GM18505 (cell line): Measurements from ENCODE around the gene ADPRS.

Experiments used
- ATAC-seq: cut with Tn5 transposase; IDR thresholded peaks from one replicate; pipeline ENCODE4 v1.9.1; 2021; ENCODE audit not compliant: unreplicated experiment
- POLR2A ChIP-seq: IDR thresholded peaks from 4 replicates; pipeline ENCODE4 v1.6.1; 2011; ENCODE audit warnings: borderline replicate concordance; ENCODE audit not compliant: insufficient read depth, insufficient read length; ENCODE audit errors: extremely low read depth

Gene ADPRS, protein sequence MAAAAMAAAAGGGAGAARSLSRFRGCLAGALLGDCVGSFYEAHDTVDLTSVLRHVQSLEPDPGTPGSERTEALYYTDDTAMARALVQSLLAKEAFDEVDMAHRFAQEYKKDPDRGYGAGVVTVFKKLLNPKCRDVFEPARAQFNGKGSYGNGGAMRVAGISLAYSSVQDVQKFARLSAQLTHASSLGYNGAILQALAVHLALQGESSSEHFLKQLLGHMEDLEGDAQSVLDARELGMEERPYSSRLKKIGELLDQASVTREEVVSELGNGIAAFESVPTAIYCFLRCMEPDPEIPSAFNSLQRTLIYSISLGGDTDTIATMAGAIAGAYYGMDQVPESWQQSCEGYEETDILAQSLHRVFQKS

DNA sequence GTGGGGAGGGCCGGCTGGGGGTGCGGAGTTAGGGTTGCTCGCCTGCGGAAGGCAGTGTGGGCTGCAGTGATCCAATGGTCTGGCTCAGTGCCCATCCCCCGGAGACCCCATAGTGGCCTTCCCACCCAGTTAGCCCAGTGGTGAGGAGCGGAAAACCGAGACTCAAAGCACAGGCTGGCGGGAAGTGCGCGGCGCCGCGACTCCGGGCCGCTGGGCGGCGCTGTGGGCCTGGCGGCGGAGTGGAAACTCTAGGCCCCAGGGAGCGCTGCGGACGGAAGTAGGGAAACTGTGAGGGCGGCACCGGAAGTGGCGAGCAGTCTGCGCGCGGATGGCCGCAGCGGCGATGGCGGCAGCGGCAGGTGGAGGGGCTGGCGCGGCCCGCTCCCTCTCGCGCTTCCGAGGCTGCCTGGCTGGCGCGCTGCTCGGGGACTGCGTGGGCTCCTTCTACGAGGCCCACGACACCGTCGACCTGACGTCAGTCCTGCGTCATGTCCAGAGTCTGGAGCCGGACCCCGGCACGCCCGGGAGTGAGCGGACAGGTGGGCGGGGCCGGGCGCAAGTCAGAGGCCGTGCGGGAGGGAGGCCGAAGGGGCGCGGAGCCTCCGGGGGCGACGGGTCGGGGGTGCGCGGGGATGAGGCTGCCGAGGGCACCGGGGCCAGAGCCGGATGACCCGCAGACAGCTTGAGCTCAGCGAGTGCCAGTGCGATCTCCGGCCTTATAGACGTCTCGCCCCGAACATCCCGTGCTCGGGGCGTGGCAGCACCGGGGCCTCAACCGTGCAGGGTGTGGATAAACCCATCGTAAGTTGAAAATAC, at the start of gene ADPRS:
Gene ADPRS (plus strand): TSS at position 316 of the 816 bp plus-strand sequence. CDS start 13 bp downstream, at position 329.
- peak; percentile 97 for TF ChIP-seq POLR2A

DNA sequence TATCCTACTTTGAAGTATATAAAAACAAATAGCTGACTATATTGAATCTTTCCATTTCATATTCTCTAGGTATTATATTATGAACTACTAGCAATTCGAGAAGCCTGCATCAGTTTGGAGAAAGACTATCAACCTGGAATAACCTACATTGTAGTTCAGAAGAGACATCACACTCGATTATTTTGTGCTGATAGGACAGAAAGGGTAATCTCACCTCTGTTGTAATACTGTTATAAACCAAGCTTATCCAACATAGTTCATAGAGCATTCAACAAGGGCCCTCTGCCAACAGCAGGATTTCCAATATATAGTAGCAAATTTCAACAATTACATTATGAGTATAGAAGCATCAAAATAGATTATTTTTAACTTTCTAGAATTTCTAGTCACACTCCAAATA, 48.5 kb upstream of the ADPRS start:
- no peak for ATAC-seq
- TF ChIP-seq POLR2A, result no peak

More for the DNA sequence above, at the start of gene ADPRS:
- peak; percentile 78 for ATAC-seq

DNA sequence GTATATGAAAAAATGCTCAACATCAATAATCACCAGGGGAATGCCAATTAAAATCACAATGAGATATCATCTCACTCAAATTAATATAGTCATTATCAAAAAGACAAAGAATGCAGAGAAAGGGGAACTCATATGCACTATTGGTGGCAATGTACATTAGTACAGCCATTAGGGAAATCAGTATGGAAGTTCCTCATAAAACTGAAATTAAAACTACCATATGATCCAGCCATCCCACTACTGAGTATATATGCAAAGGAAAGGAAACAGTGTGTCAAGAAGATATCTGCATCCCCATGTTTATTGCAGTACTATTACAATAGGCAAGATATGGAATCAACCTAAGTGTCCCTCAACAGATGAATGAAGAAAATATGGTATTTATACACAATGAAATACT, 36.9 kb upstream of the ADPRS start:
- no peak for TF ChIP-seq POLR2A
- ATAC-seq, result no peak

DNA sequence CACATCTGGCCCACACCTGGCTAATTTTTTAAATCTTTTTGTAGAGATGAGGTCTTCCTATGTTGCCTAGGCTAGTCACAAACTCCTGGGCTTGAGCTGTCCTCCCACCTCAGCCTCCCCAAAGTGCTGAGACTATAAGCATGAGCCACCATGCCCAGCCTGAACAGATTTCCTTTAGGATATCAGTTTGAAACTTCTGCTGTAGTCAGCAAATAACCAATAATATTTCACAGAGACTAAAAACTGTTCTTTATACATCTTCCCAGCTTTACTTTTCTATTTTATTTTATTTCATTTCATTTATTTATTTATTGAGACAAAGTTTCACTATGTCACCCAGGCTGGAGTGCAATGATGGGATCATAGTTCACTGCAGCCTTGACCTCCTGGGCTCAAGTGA, 34.7 kb upstream of the ADPRS start:
- TF ChIP-seq POLR2A, result no peak
- ATAC-seq, result no peak

DNA sequence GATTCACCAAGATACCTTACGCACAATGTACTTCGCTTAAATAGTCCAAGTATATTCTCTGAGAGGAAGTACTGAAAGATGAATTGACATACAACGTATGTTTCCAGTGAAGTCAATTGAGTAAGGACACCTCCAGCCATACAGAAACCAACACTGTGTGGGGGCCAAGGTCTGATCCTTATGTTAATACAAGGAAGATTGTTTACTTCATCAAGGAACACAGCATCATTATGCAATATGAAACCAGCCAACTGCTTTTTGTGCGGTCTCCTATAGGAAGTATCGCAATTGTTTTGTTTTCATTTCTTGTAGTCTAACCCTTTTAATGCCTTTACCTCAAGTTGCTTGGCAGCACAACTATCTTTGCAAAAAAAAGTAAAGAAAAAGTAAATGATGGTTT, 33.0 kb upstream of the ADPRS start:
- ATAC-seq, result no peak
- no peak for TF ChIP-seq POLR2A

DNA sequence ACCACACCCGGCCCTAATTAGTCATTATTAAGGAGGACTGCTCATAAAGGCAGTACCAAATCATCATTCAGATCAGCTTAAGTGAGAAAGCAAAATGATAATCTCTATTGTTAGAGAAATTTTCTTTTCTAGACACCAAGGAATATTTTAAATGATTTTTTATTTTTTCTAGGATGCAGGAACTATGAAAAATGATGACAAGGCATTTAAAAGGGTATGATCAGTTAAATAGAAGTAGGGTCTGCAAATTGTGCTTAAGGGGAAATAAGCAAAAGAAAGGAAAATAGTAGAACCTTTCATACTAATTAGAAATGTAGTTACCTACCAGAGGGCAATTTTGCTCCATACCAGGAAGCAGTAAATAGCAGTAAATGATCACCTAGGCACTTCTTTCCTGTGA, 26.4 kb upstream of the ADPRS start:
- ATAC-seq, result no peak
- TF ChIP-seq POLR2A, result no peak

DNA sequence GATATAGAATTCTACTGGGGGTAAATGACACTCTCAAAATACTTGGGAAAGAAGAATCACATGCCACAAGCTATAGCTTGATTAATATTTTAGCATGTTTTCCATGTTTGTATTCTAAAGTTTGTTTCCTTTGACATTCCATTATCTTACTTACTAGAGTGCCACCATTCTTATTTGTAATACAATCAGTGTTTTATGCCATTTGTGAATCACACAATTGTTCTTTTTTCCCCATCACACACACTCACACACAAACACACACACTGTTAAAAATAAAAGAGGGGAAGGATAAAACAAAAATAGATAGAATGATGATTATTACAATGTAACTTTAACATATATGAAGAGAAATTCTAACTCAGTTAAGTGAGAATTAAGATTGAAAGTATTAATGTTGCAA, 20.8 kb upstream of the ADPRS start:
- no peak for ATAC-seq
- no peak for TF ChIP-seq POLR2A

DNA sequence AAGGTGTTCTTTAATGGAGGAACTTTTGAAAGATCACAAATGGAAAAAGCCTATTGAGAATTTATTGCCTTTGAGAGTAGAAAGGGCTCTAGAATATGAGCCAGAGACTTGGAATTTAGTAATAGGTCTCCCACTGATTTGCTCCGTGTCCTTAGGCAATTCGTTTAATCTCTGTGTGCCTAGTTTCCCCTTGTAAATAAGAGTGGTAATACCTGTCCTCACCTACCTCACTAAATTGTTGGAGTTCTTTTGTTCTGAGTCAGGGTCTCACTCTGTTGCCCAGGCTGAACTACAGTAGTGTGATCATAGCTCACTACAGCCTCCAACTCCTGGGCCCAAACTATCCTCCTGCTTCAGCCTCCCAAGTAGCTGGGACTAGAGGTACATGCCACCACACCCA, 19.8 kb upstream of the ADPRS start:
- TF ChIP-seq POLR2A, result no peak
- no peak for ATAC-seq

DNA sequence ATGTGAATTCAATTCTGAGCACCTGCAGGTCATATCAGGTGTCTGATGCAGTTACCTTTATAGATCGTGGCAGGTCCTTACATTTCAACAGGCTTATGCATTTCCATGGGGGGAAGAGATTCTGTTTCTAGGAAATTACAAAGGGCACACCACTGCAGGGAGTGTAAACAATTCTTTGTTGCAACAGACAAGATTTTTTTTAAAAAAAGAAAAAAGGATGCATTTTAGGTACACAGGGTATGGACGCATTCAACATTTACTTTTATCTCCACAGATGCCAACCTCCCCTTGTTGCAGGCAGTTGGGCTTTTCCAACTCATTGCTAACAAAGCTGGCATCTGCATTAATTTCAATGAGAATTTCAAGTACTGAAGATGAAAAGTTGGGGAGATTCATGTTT, 18.3 kb upstream of the ADPRS start:
- no peak for ATAC-seq
- no peak for TF ChIP-seq POLR2A

DNA sequence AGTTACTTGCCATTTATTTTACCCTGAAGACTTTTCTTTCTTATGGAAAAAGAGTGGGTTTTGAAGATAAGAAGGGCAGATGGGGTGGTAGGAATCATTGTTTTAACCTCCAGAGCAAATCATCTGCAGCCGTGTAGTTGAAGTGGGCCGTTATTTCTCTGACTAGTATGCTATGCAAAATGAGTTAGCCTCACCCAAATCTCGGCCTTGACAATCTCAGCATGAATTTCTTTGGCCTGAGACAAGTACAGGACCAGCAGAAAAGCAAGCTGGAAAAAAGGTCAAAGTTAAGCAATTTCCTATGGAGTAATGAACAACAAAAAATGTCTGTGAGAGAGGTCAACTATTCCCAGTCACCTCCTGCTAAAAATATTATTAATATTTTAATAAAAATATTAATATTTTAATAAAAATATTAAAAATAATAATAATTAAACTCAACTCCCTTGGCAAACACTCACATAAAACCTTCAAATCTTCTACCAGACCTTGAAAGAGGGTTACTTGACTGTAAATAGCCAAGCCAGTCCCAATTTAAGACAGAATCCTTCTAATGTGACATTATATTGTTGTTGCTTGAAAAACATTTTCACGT, 11.6 kb upstream of the ADPRS start:
- no peak for TF ChIP-seq POLR2A
- no peak for ATAC-seq

DNA sequence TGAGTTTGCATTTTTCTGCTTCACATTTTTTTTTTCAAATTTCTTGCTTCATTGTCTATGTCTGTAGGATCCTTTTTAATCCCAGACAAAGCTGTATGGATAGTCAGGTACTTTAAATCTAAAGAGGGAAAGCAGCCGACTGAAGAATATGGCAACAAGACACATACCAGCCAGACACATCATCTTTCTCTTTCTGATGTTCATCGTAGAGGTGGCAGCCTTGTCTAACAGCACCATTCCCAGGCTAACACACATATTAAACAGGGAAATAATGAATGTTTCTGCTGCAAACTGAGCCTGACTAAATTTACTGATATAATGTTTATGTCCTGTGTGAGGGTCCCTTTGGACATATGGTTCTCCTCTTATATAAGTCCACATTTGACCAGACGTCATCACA, 8.5 kb upstream of the ADPRS start:
- TF ChIP-seq POLR2A, result no peak
- no peak for ATAC-seq

DNA sequence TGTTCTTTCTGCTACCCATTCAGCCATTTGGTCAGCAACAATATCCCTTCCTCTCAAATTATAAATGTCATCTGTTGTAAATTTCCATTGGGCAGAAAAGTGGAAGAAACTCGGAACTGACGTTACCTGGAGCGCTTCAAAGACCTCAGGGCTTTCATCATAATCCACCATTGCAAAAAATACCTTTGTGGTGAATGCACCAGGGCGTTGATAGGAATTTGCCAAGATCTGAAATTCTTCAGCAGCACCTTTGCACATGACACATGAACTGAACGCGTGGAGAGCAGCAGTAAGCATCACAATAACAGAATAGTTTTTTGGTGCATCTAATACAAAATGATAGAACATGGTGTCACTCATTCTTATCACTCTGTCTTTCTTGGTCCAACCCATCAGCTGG, 7.9 kb upstream of the ADPRS start:
- ATAC-seq, result no peak
- no peak for TF ChIP-seq POLR2A

DNA sequence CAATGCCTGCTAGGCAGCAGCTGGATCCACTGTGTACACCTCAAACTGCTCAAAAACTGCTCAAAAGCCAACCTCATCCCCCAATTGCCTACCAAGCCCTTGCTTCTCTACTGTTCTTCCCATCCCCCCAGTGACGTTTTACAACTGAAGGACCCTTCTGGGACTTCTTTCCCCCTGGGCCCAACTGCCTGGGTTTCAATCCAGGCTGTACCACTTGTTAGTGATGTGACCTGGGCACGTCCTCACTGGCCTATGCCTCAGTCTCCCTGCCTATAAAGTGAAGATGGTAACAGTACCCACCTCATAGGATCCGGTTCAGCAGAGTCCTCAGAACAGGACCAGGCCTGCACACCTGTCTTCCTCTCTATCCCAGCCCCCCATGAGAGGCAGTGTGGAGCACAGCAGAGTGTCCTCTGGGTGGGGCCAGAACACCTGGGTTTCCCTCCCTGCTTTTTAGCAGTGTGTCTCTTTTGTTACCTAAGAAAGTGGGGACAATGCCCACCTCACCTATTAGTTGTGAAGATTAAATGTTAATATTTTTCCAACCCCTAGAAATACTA, 6.7 kb upstream of the ADPRS start:
- no peak for TF ChIP-seq POLR2A
- no peak for ATAC-seq
